ELF-1 (cell line): Measurements from ENCODE around the gene DNAJB9.
A peak's percentile ranks its signal among the peaks of the same experiment; 100 is the strongest.

Experiments used
- DNase-seq: peaks from one replicate; pipeline ENCODE4 v3.0.0-alpha.2; 2016; ENCODE audit warnings: low read depth, low spot score

The DNAJB9 gene

GRCh38 chr7:108568801-108569380 is 783 bp upstream of the DNAJB9 start:
- DNase-seq, result no peak

GRCh38 chr7:108570146-108570755 is 577 bp downstream of the DNAJB9 start:
- no peak for DNase-seq

GRCh38 chr7:108572480-108572879 is 2.8 kb downstream of the DNAJB9 start:
- no peak for DNase-seq

GRCh38 chr7:108575156-108575555 is 5.5 kb downstream of the DNAJB9 start:
- no peak for DNase-seq

- DNase-seq, result no peak
Observed at GRCh38 chr7:108576116-108576515, 6.4 kb downstream of the DNAJB9 start.

- DNase-seq, result no peak
Observed at GRCh38 chr7:108578937-108579336, 9.3 kb downstream of the DNAJB9 start.

- DNase-seq, result no peak
Observed at GRCh38 chr7:108580298-108580697, 10.6 kb downstream of the DNAJB9 start.

- peak; percentile 79 for DNase-seq
Observed at GRCh38 chr7:108581655-108582491, 12.2 kb downstream of the DNAJB9 start.

- no peak for DNase-seq
Observed at GRCh38 chr7:108584211-108584610, 14.5 kb downstream of the DNAJB9 start.

GRCh38 chr7:108585843-108586242 is 16.2 kb downstream of the DNAJB9 start:
- DNase-seq, result no peak

GRCh38 chr7:108586274-108586710 is 16.6 kb downstream of the DNAJB9 start:
- no peak for DNase-seq

- DNase-seq, result no peak
Observed at GRCh38 chr7:108589199-108589598, 19.5 kb downstream of the DNAJB9 start.

- no peak for DNase-seq
Observed at GRCh38 chr7:108589874-108590273, 20.2 kb downstream of the DNAJB9 start.

- DNase-seq, result no peak
Observed at GRCh38 chr7:108590606-108591005, 20.9 kb downstream of the DNAJB9 start.

GRCh38 chr7:108592646-108593201 is 23.1 kb downstream of the DNAJB9 start:
- DNase-seq, result no peak

GRCh38 chr7:108596560-108596959 is 26.9 kb downstream of the DNAJB9 start:
- DNase-seq, result no peak

- DNase-seq, result no peak
Observed at GRCh38 chr7:108598153-108598552, 28.5 kb downstream of the DNAJB9 start.

GRCh38 chr7:108598914-108599580 is 29.4 kb downstream of the DNAJB9 start:
- no peak for DNase-seq

- no peak for DNase-seq
Observed at GRCh38 chr7:108600399-108600798, 30.7 kb downstream of the DNAJB9 start.

- no peak for DNase-seq
Observed at GRCh38 chr7:108603656-108604306, 34.1 kb downstream of the DNAJB9 start.

GRCh38 chr7:108604307-108605077 is 34.8 kb downstream of the DNAJB9 start:
- no peak for DNase-seq
